DMS53 treated with DMSO at 0.1 percent for 48 hours (cell line): ENCODE data around the gene SLC25A3.

Experiments
- DNase-seq: peaks from one replicate; lab custom pipeline; 2025; ENCODE audit not compliant: unreplicated experiment; lab: John Stamatoyannopoulos, UW

The SLC25A3 gene

DNA sequence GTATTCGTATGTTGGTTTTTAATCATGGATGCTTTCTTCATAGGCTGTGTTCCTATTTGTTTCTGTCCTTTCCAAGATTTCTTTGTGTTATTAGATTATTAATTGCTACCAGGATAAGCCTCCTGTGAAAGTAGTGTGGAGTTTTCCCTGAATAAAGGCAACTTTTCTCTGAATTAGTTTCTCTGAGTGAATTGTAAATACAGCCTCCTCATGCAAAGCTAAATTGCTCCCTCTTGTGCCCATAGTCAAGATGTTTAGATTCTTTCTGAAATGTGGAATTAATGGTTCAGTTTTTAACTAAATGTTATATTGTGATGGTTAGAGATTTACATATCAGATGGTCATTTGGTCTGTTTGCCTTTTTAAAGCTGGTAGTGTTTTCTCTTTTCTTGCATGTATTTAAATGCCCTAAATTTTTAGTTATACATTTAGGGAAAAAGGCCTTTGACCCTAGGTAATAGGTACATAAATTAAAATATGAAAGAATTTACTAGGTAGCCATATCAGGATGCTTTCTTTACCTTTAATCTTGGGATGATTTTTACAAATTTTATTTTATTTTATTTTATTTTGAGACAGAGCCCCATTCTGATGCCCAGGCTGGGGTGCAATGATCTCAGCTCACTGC, 60.5 kb downstream of the SLC25A3 start:
- peak; percentile 68 for DNase-seq
